Panc1 (cell line): Measurements from ENCODE around the gene NMT1. TPM values are rescaled to one million over a fixed set of nuclear protein-coding genes. Genes with fewer than 3 reads are reported as not detected.

Experiments
- ATAC-seq: fragments of 200-7000 bp; cut with Tn5 transposase; 2 replicates; pipeline ENCODE4 v1.9.1; 2020; ENCODE audit warnings: mild to moderate bottlenecking, moderate library complexity
- BruUV-seq: library from RNA; stranded (reverse); fragments of 400-500 nt; replicated peaks from 2 replicates; lab custom pipeline; 2021; lab: Mats Ljungman, UMichigan
- CTCF ChIA-PET: fragments of 300-600 bp; sonication (Branson Sonifier 250); formaldehyde crosslinking; loops from one replicate; lab custom pipeline; 2022; ENCODE audit warnings: antibody characterized with exemption; lab: Charles Lee
- POLR2A ChIA-PET: fragments of 300-600 bp; sonication (Branson Sonifier 250); formaldehyde crosslinking; loops from one replicate; lab custom pipeline; 2022; ENCODE audit warnings: antibody characterized with exemption; lab: Charles Lee
- DNase-seq: peaks from one replicate; pipeline ENCODE4 v3.0.0-alpha.2; 2010; ENCODE audit warnings: low read depth, low spot score
- H3K27ac ChIP-seq: 2 replicates; pipeline ENCODE4 v1.5.1; 2011; ENCODE audit warnings: mild to moderate bottlenecking, low read length, inconsistent platforms
- H3K27me3 ChIP-seq: fragments of 200-500 bp; sonication (Bioruptor generic); 2 replicates; pipeline ENCODE4 v1.6.0; 2014; ENCODE audit warnings: low read length, inconsistent platforms; ENCODE audit not compliant: control insufficient read depth, insufficient read depth
- H3K36me3 ChIP-seq: fragments of 200-500 bp; sonication (Bioruptor generic); 2 replicates; pipeline ENCODE4 v1.5.1; 2014; ENCODE audit warnings: inconsistent platforms, mild to moderate bottlenecking, low read length, moderate library complexity; ENCODE audit not compliant: control insufficient read depth, insufficient read depth
- H3K4me1 ChIP-seq: 2 replicates; pipeline ENCODE4 v1.5.1; 2011; ENCODE audit warnings: inconsistent platforms, mild to moderate bottlenecking, low read length, moderate library complexity; ENCODE audit not compliant: control insufficient read depth, insufficient read depth
- H3K4me3 ChIP-seq, 2 experiments: 2 replicates each; pipeline ENCODE4 v1.5.1; 2011 to 2012; ENCODE audit warnings: low read depth in 2 of 2, low read length in 2 of 2, mild to moderate bottlenecking in 2 of 2, inconsistent platforms in 1 of 2, moderate library complexity in 1 of 2
- H3K9me3 ChIP-seq: fragments of 200-500 bp; sonication (Bioruptor generic); 2 replicates; pipeline ENCODE4 v1.5.1; 2014; ENCODE audit warnings: low read depth, mild to moderate bottlenecking, inconsistent platforms, low read length, moderate library complexity; ENCODE audit not compliant: control insufficient read depth, insufficient read depth
- POLR2AphosphoS5 ChIP-seq: IDR thresholded peaks from 2 replicates; pipeline ENCODE4 v1.6.1; 2012; ENCODE audit warnings: mild to moderate bottlenecking, low read depth, low read length, moderate library complexity
- SIN3A ChIP-seq: IDR thresholded peaks from 2 replicates; pipeline ENCODE4 v1.6.1; 2012; ENCODE audit warnings: low read depth, mild to moderate bottlenecking, low read length, moderate library complexity, borderline replicate concordance; ENCODE audit not compliant: insufficient read depth
- TCF7L2 ChIP-seq: IDR thresholded peaks from 2 replicates; pipeline ENCODE4 v1.6.1; 2011; ENCODE audit warnings: mild to moderate bottlenecking, low read depth, low read length, inconsistent platforms
- in situ Hi-C: cut with HindIII; loops from 2 replicates; pipeline ENCODE4 v1.10.0; 2016; ENCODE audit warnings: low sequenced_read_pairs, low pct_unique_long_range_greater_than_20kb
- intact Hi-C: fragments of 100-400 bp; cut with micrococcal nuclease; formaldehyde crosslinking; loops from one replicate; pipeline ENCODE4 v1.10.0; 2022; ENCODE audit not compliant: unreplicated experiment
- total RNA-seq: library from RNA; stranded (reverse); gene quantifications from one replicate; pipeline ENCODE4 v1.2.1, GENCODE V29; 2021; ENCODE audit not compliant: unreplicated experiment
- TF ChIP-seq, protein P1 (sequence below), 2 experiments: IDR thresholded peaks; 2 replicates each; pipeline ENCODE4 v1.6.1; 2011 to 2012; ENCODE audit warnings: low read depth in 2 of 2, control low read depth in 1 of 2, low read length in 1 of 2, mild to moderate bottlenecking in 1 of 2, moderate library complexity in 1 of 2; ENCODE audit not compliant: insufficient read depth in 1 of 2
- TF ChIP-seq, protein P2 (sequence below): fragments of 450-650 bp; IDR thresholded peaks from 2 replicates; pipeline ENCODE4 v1.5.1; 2017; ENCODE audit warnings: mild to moderate bottlenecking

Gene NMT1
- total RNA-seq, 1 experiment from 2014 or later = 105 TPM

- no peaks in the 10 kb centered on the region for H3K27me3 ChIP-seq
- H3K36me3 ChIP-seq = peaks cover 3% of the 10 kb centered on the region; the same call in 1 of the 2 replicates
- H3K27ac ChIP-seq = no peak overlapping the region
- TF ChIP-seq SIN3A (no peak), POLR2AphosphoS5 (peak; percentile 8; the same call in 1 of the 2 replicates), TCF7L2 (no peak)
- TF ChIP-seq, protein P1, sequence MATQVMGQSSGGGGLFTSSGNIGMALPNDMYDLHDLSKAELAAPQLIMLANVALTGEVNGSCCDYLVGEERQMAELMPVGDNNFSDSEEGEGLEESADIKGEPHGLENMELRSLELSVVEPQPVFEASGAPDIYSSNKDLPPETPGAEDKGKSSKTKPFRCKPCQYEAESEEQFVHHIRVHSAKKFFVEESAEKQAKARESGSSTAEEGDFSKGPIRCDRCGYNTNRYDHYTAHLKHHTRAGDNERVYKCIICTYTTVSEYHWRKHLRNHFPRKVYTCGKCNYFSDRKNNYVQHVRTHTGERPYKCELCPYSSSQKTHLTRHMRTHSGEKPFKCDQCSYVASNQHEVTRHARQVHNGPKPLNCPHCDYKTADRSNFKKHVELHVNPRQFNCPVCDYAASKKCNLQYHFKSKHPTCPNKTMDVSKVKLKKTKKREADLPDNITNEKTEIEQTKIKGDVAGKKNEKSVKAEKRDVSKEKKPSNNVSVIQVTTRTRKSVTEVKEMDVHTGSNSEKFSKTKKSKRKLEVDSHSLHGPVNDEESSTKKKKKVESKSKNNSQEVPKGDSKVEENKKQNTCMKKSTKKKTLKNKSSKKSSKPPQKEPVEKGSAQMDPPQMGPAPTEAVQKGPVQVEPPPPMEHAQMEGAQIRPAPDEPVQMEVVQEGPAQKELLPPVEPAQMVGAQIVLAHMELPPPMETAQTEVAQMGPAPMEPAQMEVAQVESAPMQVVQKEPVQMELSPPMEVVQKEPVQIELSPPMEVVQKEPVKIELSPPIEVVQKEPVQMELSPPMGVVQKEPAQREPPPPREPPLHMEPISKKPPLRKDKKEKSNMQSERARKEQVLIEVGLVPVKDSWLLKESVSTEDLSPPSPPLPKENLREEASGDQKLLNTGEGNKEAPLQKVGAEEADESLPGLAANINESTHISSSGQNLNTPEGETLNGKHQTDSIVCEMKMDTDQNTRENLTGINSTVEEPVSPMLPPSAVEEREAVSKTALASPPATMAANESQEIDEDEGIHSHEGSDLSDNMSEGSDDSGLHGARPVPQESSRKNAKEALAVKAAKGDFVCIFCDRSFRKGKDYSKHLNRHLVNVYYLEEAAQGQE (IDR thresholded peaks at IDR 0.05; ENCODE audit: insufficient read depth in 1 of 2, low read depth in 2 of 2, low read length in 1 of 2) = no peak
- TF ChIP-seq, protein P2, sequence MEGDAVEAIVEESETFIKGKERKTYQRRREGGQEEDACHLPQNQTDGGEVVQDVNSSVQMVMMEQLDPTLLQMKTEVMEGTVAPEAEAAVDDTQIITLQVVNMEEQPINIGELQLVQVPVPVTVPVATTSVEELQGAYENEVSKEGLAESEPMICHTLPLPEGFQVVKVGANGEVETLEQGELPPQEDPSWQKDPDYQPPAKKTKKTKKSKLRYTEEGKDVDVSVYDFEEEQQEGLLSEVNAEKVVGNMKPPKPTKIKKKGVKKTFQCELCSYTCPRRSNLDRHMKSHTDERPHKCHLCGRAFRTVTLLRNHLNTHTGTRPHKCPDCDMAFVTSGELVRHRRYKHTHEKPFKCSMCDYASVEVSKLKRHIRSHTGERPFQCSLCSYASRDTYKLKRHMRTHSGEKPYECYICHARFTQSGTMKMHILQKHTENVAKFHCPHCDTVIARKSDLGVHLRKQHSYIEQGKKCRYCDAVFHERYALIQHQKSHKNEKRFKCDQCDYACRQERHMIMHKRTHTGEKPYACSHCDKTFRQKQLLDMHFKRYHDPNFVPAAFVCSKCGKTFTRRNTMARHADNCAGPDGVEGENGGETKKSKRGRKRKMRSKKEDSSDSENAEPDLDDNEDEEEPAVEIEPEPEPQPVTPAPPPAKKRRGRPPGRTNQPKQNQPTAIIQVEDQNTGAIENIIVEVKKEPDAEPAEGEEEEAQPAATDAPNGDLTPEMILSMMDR = no peak
- BruUV-seq = no TSS peak
- peaks cover 5% of the 10 kb centered on the region; the same call in 1 of the 2 replicates for H3K4me1 ChIP-seq
- ATAC-seq (no peak), DNase-seq (no peak)
- CTCF ChIA-PET = no interaction called here
- POLR2A ChIA-PET = no interaction called here
- H3K9me3 ChIP-seq = no peaks in the 10 kb centered on the region
- H3K4me3 ChIP-seq = no peak overlapping the region
- intact Hi-C loops (no loop called here), in situ Hi-C loops (no loop called here)
These were observed 43.4 kb downstream of the NMT1 start for GRCh38 chr17:45104497-45104896.

- Histone ChIP-seq H3K9me3 (no peaks in the 10 kb centered on the region), H3K36me3 (no peaks in the 10 kb centered on the region), H3K27ac (no peak overlapping the region), H3K4me3 (no peak overlapping the region), H3K4me1 (peaks cover 5% of the 10 kb centered on the region; the same call in 1 of the 2 replicates), H3K27me3 (no peaks in the 10 kb centered on the region)
- in situ Hi-C loops = no loop called here
- DNase-seq (no peak), ATAC-seq (no peak)
- CTCF ChIA-PET = no interaction called here
- intact Hi-C loops = no loop called here
- POLR2A ChIA-PET = no interaction called here
- TF ChIP-seq, protein P2 = peak; percentile 32
- TF ChIP-seq, protein P1 (IDR thresholded peaks at IDR 0.05; ENCODE audit: insufficient read depth in 1 of 2, low read depth in 2 of 2, low read length in 1 of 2) = no peak
- TF ChIP-seq POLR2AphosphoS5 (no peak), SIN3A (no peak)
- BruUV-seq = no TSS peak
These were observed 43.9 kb downstream of the NMT1 start for GRCh38 chr17:45104907-45105624.
